HS-5 (cell line): ENCODE measurements around the gene LARGE1.
"Not testable (repeated sequence)": the region's sequence is repeated elsewhere in the genome, so short reads cannot be mapped to it uniquely, and the experiment has no call there.

Source experiments
- DNase-seq: peaks from one replicate; pipeline ENCODE4 v3.0.0-alpha.2; 2012; ENCODE audit warnings: low read depth

The LARGE1 gene

GRCh38 chr22:33472462-33473344 is 447.6 kb downstream of the LARGE1 start:
- DNase-seq = no peak

DNA sequence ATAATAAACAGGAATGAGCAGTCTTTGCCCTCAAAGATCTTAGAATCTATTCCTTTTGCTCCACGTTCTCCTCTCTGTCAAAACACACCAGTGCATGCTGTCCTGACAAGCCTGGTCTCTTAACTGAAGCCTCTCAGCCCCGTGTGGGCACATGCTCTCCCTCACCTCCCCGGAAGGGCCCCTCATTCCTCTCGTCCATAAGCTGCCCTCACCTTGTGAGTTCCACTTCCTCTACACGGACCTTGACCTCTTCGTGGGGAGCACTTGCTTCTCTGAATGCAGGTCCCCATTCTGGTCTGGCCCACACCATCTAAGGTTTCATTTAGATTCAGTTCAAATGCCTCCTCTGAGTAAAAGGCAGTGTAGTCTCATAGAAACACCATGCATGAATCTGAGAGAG is 449.8 kb downstream of the LARGE1 start:
- DNase-seq = no peak

DNA sequence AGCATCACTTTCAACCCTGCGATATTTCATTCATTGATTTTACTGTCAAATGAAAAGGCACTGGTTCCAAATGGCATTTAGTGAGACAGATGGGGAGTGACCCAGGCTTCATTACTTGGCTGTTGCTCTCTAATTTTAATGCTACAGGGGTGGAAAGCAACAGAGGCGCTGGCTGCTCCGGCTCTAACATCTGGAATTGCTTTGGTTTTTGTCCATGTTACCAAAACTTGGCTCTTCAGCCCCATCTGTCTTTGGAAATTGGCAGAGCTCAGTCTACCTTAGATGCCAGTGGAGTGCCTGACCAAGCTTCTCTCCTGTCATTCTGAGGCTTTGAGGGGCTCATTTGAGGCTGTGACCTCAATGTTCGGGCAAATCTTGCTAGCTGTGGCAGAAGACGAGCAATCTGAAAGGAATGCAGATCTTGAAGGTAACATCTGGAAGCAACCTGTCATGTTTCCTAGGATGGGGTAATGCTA is 452.6 kb downstream of the LARGE1 start:
- no peak for DNase-seq

DNA sequence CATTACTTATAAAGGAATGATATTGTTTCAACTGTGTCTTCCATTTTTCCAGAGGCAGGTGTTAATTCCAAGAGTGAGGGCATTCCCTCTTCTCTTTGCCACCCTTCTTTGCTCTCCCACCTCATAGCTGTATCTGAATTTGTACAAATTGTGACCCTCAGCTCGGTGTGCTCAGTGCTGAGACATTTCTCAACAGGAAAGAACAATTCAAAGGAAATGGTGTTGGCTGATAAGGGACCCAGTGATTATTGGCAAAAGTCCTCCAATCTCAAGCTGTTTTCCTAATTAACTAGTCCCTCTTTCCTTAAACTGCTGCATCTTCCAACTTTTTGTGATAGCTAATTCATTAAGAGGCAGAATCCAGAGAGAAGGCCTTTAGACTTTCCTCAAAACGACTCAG is 453.2 kb downstream of the LARGE1 start:
- no peak for DNase-seq

DNA sequence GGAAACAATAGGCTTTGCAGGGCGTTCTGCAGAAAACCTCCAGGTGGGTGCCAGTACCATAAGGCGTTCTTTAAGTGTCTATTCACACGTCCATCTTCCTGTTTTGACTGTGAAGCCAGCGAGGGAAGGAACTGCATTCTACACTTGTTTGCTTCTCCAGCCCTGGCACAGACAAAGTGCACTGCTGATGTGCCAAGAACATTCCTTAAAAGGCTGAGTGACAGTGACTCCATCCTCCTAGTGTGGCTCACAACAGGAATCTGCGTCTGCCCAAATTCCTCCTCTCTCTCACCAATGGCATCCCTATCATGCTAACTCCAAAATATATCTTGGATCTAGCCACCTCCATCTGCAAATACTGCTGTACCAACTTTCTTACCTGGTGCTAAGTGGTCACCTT is 454.7 kb downstream of the LARGE1 start:
- no peak for DNase-seq

- no peak for DNase-seq
These were observed 455.6 kb downstream of the LARGE1 start for GRCh38 chr22:33464698-33465097.

- no peak for DNase-seq
These were observed 458.4 kb downstream of the LARGE1 start for GRCh38 chr22:33461698-33462434.

- DNase-seq = not testable (repeated sequence)
These were observed 459.0 kb downstream of the LARGE1 start for GRCh38 chr22:33461245-33461644.

DNA sequence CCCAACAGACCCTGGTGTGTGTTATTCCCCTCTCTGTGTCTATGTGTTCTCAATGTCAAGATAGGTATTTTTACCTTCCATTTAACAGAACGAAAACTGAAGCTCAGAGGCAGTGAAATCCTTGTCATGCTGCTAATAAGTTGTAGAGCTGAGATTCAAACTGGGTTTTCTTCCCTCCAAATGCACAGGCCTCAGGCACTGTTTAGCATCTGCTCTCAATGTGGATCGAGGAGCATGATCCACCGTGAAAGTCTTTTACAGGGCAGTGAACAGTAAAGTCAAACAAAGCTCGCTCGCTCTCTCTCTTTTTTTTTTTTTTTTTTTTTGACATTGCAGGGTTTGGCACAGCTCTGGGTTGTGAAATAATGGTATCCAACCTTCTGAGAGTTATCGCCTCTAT is 461.1 kb downstream of the LARGE1 start:
- no peak for DNase-seq

- DNase-seq = no peak
These were observed 463.8 kb downstream of the LARGE1 start for GRCh38 chr22:33456511-33456910.

GRCh38 chr22:33455036-33455435 is 465.2 kb downstream of the LARGE1 start:
- DNase-seq = no peak

- no peak for DNase-seq
These were observed 468.3 kb downstream of the LARGE1 start for GRCh38 chr22:33451866-33452469.

DNA sequence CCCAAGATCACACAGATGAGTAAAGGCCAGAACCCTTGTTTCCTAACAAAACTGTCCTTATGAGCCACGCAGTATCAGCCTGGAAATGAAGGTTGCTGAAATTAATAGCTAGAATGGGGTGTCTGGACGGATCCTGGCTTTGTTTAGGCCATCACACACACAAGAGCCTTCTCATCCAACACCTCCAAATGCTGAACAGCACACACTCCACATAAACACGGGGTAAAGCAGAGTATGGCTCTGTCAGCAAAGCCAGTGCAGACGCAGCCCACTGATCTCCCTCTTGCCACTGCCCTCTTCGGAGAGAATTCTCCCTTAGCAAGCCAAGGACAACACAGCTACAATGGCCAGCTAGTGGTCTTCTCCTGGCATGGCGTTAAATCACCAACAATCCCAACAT is 469.5 kb downstream of the LARGE1 start:
- DNase-seq = no peak

GRCh38 chr22:33447733-33448132 is 472.5 kb downstream of the LARGE1 start:
- DNase-seq = no peak

DNA sequence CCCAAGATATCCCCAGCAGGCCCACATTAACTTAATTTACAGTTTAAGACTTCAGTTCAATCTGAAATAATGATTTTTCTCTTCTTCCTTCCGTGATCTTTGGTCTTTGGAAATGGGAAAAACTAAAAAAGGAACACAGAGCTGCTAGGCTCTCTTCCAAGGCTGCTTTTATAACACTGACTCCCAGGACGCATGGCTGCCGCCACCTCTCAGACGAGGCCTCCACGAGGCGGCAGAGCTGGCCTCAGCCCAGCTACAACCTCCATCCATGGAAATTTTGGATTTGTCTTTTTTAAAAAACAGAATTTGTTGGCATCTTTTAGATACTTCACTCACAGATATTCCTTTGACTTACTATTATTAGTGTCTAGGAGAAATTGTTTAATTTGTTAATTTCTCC is 476.6 kb downstream of the LARGE1 start:
- DNase-seq = no peak

DNA sequence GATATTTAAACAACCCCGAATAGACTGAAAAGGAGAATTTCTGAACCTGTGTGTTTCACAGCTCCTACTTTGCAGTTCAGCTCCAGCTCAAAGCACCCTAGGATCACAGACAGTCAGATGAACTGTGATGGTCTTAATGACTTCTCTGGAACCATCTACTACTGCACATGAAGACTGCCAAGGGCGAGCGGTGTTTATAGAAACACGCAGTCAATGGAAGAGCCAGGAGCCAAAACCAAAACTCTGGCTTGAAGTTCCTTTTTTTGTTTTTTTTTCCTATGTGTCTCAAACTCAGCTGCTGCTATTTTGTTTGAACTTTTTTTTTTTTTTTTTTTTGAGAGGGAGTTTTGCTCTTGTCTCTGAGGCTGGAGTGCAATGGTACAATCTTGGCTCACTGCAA is 479.5 kb downstream of the LARGE1 start:
- DNase-seq = no peak

GRCh38 chr22:33438273-33438672 is 482.0 kb downstream of the LARGE1 start:
- peak; percentile 10 for DNase-seq

DNA sequence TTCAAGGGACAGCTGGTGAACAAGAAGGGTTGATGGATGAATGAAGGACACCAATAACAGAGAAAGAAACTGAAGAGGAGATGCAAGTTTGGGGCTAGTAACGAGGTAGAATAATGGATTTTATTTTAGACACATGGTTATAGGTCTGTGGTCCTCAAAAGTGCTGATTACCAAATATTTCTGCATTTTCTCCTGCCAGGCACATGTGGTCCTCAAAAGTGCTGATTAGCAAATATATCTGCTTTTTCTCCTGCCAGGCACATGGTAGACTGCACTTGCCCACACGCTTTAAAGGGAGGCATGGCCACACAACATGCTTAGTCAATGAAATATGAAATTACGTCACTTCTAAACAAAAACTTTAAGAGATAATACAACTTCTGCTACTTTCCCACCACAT is 489.0 kb downstream of the LARGE1 start:
- no peak for DNase-seq

- DNase-seq = no peak
These were observed 491.0 kb downstream of the LARGE1 start for GRCh38 chr22:33429281-33429680.

DNA sequence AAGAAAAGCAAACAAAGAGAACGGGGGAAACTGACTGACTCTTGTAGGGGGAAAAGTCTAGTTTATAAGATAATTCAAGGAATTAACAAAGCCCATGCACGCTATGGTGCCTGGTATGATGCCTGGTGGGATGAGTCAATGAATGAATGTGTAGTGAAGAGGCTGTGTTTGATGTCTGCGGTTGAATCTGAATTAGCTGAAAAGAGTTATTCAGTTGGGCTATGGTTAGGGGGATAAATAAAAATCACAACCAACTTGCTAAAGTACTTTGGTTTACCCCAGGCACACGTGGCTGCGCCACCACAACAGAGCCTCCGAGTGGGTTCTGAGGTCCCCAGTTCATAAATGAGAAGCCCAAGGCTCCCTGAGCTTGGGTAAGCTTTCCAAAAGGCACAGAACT is 492.8 kb downstream of the LARGE1 start:
- no peak for DNase-seq

- no peak for DNase-seq
These were observed 493.8 kb downstream of the LARGE1 start for GRCh38 chr22:33426451-33426850.

GRCh38 chr22:33421859-33422258 is 498.4 kb downstream of the LARGE1 start:
- no peak for DNase-seq

GRCh38 chr22:33418484-33418883 is 501.8 kb downstream of the LARGE1 start:
- no peak for DNase-seq
